Body of pancreas (tissue), 4 donors: ENCODE measurements around the gene PGF. TPM values are rescaled to one million over a fixed set of nuclear protein-coding genes. Genes with fewer than 3 reads are reported as not detected.
A peak's percentile ranks its signal among the peaks of the same experiment; 100 is the strongest.

Experiments
- ATAC-seq: fragments of 150-250 bp; one replicate; pipeline ENCODE4 v1.9.1; 2016
- DNase-seq, 4 donors: peaks; one replicate each; pipeline ENCODE4 v3.0.0-alpha.2; 2019
- H3K27ac ChIP-seq, 4 donors: fragments of 200-600 bp; sonication (generic); 1 replicate in 3 of 4; 2 replicates in 1 of 4; pipeline versions ENCODE4 v1.5.1 to v1.6.1; 2016 to 2019; ENCODE audit warnings: mild to moderate bottlenecking in 1 of 4, mixed read lengths in 1 of 4, moderate library complexity in 1 of 4
- H3K27me3 ChIP-seq, 2 donors: fragments of 200-600 bp; sonication (generic); one replicate each; pipeline ENCODE4 v1.6.0; 2016; ENCODE audit warnings: mild to moderate bottlenecking in 1 of 2
- H3K36me3 ChIP-seq, 2 donors: fragments of 200-600 bp; sonication (generic); replicated peaks in 1 of 2; 2 replicates each; pipeline ENCODE4 v1.5.1; 2016; ENCODE audit warnings: low read depth in 2 of 2; ENCODE audit not compliant: insufficient read depth in 1 of 2
- H3K4me1 ChIP-seq: fragments of 200-600 bp; sonication (generic); one replicate; pipeline ENCODE4 v1.6.0; 2016
- H3K4me3 ChIP-seq, 2 donors: fragments of 200-600 bp; sonication (generic); 1 replicate in 1 of 2; 2 replicates in 1 of 2; pipeline ENCODE4 v1.5.1; 2016 to 2019
- H3K9me3 ChIP-seq, 3 donors: fragments of 200-600 bp; sonication (generic); 1 replicate in 2 of 3; 2 replicates in 1 of 3; pipeline ENCODE4 v1.5.1; 2016
- POLR2A ChIP-seq, 3 donors: fragments of 450-650 bp; IDR thresholded peaks; one replicate each; pipeline ENCODE4 v1.6.1; 2016; ENCODE audit warnings: antibody characterized with exemption in 3 of 3, mild to moderate bottlenecking in 2 of 3
- WGBS, 2 donors: methylation state at CpG; one replicate each; pipeline ENCODE4 v1.1.5; 2017; 5-methylcytosine and 5-hydroxymethylcytosine counted together
- intact Hi-C: fragments of 100-400 bp; cut with DNase I; formaldehyde crosslinking; loops from one replicate; pipeline ENCODE4 v1.15.1; 2023
- total RNA-seq, 2 donors: library from RNA; depleted of rRNA; stranded (reverse); fragments of >200 nt; gene quantifications; one replicate each; pipeline ENCODE4 v1.1.0, GENCODE V29; 2016
- TF ChIP-seq, protein P1 (sequence below), 7 experiments: fragments of 450-650 bp in 4 of 7; fragments of 200-600 bp in 3 of 7; sonication (generic) in 3 of 7; IDR thresholded peaks; one replicate each; pipeline ENCODE4 v1.5.1; 2016 to 2019; ENCODE audit warnings: antibody characterized with exemption in 7 of 7

Gene PGF
- total RNA-seq, 2 donors from 2014 or later: 2.3 to 6.6 TPM

DNA sequence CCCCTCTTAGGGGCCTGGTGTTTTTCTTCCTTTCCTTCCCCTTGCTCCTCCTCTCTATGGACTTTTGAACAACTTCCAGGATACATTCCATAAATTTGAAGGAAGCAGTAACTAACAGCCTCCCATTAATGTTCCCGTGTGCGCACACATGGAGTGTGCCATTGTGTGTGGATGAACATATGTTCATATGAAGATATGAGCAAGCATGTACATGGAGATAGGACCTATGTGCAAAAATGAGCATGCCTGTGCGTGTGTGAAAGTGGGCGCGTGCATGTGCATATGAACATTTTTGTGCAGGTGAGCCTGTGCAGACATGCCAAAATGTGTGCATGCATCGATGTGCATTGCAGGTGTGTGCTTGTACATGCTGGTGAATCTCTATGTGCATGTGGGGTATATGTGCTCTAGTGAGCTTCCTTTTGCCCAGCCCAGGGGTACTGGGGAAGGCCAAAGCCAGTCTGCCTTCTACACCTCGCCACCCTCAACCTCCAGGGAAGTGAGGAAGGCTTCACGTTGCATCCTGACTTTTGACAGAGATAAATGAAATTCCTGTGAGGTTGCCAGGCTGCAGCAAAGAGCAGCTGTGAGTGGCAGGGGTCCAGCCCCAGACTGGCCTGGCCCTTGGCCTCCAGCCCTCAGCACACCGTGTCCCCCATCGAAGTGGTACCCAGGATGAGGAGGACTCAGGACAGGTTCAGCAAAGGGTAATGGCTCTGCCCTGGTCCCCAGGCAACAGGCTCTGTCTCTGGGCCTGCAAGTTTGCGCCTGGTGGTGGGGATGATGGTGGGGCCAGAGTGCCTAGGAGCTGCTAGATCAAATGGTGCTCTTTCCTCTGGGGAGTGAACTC, 21.1 kb upstream of the PGF start:
- ATAC-seq (no peak), DNase-seq (no peak)
- Histone ChIP-seq H3K4me3 (no peak overlapping the region), H3K27ac (no peak overlapping the region), H3K9me3 (no peaks in the 10 kb centered on the region), H3K36me3 (no peaks in the 10 kb centered on the region), H3K27me3 (no peaks in the 10 kb centered on the region), H3K4me1 (no peaks in the 10 kb centered on the region)
- intact Hi-C loops: no loop called here
- 82 to 84% methylated on average over 8 to 11 of the region's 11 CpGs for WGBS, 2 donors
- TF ChIP-seq, protein P1, sequence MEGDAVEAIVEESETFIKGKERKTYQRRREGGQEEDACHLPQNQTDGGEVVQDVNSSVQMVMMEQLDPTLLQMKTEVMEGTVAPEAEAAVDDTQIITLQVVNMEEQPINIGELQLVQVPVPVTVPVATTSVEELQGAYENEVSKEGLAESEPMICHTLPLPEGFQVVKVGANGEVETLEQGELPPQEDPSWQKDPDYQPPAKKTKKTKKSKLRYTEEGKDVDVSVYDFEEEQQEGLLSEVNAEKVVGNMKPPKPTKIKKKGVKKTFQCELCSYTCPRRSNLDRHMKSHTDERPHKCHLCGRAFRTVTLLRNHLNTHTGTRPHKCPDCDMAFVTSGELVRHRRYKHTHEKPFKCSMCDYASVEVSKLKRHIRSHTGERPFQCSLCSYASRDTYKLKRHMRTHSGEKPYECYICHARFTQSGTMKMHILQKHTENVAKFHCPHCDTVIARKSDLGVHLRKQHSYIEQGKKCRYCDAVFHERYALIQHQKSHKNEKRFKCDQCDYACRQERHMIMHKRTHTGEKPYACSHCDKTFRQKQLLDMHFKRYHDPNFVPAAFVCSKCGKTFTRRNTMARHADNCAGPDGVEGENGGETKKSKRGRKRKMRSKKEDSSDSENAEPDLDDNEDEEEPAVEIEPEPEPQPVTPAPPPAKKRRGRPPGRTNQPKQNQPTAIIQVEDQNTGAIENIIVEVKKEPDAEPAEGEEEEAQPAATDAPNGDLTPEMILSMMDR (IDR thresholded peaks at IDR 0.05): no peak
- TF ChIP-seq POLR2A (IDR thresholded peaks at IDR 0.05): no peak

DNA sequence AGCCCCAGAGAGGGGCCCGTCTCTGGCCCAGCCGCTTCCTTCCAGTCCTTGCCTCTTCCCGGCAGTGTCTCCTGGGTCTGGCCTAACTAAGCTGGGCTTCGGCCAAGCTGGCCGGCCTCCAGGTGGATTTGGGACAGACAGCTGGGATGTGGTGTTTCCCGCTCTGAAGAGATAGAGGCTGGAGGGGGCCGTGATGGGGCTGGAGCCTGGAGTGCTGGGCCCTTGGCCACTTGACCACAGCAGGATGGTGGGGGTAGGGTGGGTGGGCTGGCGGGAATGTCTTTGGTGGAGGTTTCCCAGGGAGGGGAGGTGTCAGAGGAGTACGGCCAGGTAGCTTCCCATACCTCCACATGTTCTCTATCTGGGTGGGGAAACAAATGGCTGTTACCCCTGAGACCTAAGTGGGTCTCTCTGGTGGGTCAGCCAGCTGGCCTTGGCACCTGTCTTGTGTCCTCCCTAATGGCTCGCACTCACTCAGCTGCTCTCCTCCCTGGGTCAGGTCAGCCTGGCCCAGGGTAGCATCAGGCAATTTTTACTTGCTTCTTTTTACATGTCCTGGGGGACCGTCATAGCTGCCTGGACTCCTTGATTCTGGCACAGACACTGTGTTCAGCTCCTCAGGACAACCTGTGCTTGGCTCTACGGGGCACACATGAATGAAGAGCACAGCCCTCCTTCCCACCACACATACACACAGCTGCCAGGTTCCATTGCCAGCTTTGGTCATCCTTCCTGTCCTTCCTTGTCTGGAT, 19.8 kb upstream of the PGF start:
- Histone ChIP-seq H3K27me3 (no peaks in the 10 kb centered on the region), H3K27ac (no peak overlapping the region), H3K9me3 (no peaks in the 10 kb centered on the region), H3K4me1 (no peaks in the 10 kb centered on the region), H3K36me3 (no peaks in the 10 kb centered on the region), H3K4me3 (no peak overlapping the region)
- intact Hi-C loops: no loop called here
- DNase-seq: peak; percentile 36 to 67 (median 58)
- 66 to 72% methylated on average over 8 to 12 of the region's 12 CpGs for WGBS, 2 donors
- no peak for TF ChIP-seq POLR2A (IDR thresholded peaks at IDR 0.05)
- TF ChIP-seq, protein P1 (IDR thresholded peaks at IDR 0.05): no peak
- ATAC-seq: peak; percentile 27

DNA sequence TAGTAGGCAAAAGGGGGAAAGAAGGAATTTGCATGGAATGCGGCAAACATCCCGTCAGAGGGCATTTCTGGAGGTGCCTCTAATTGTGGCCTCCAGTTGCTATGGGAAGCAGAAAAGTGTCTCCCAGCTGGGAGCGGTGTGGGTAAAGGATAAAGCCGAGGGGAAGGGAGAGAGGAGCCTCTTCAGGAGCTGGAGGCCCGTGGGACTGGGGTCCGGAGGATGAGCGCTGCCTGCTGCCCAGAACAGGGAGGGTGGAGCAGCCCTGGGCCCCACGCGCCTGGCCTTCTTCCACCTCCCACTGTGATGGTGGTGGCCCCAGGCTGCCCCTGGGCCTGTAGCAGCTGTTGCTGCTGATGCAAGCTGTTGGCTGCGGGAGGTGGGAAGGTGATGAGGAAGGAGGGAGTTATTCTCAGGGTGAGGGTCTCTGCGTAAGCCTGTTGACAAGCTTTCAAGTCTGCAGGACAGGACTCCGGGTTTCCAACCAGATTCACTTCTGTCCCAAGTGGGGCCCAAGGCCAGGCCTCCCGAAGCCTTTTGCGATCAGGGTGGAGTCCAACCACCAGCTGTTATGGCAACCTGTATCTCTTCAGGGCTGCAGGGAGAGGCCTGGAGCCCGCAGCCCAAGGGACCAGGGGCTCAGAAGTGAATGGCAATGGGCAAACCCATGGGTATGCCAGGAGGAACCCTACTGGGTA, 19.1 kb upstream of the PGF start:
- DNase-seq (no peak), ATAC-seq (no peak)
- WGBS, 2 donors: 80 to 87% methylated on average over 12 to 15 of the region's 15 CpGs
- no peak for TF ChIP-seq POLR2A (IDR thresholded peaks at IDR 0.05)
- TF ChIP-seq, protein P1 (IDR thresholded peaks at IDR 0.05): no peak
- no peak overlapping the region for H3K27ac ChIP-seq
- H3K36me3 ChIP-seq: no peaks in the 10 kb centered on the region
- H3K4me1 ChIP-seq: no peaks in the 10 kb centered on the region
- no peaks in the 10 kb centered on the region for H3K27me3 ChIP-seq
- no peaks in the 10 kb centered on the region for H3K9me3 ChIP-seq
- intact Hi-C loops: no loop called here
- no peak overlapping the region for H3K4me3 ChIP-seq

DNA sequence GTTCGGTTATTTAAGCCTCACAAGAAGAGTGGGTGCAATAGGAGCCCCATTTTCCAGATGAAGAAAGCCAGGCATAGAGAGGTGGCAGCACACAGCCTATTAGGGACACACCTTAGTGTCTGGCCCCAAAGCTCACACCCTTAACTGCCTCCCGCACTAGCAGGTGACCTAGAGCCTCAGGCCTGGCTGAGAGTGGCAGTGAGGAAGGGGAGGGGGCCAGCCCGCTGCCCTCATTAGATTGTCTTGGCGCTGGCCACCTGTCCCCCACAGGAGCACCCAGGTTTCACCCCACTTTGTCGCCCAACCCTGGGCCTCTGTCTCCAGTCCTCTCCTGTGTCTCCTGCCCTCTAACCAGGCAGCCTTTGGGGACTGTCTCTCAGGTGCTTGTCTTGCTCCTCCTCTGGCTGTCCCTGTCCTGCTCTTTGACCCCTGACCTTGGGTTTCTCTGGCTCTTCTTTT, 18.5 kb upstream of the PGF start:
- H3K27ac ChIP-seq: no peak overlapping the region
- H3K36me3 ChIP-seq: no peaks in the 10 kb centered on the region
- H3K4me1 ChIP-seq: no peaks in the 10 kb centered on the region
- no peak overlapping the region for H3K4me3 ChIP-seq
- TF ChIP-seq, protein P1 (IDR thresholded peaks at IDR 0.05): no peak
- TF ChIP-seq POLR2A (IDR thresholded peaks at IDR 0.05): no peak
- DNase-seq (no peak), ATAC-seq (no peak)
- H3K27me3 ChIP-seq: no peaks in the 10 kb centered on the region
- WGBS, 2 donors: 79 to 91% methylated on average over 4 to 5 of the region's 5 CpGs
- H3K9me3 ChIP-seq: no peaks in the 10 kb centered on the region
- intact Hi-C loops: no loop called here
